Lower lobe of right lung (tissue), 2 donors: ENCODE results near the gene CDC42EP1. TPM values are rescaled to one million over a fixed set of nuclear protein-coding genes. Genes with fewer than 3 reads are reported as not detected.
A peak's percentile ranks its signal among the peaks of the same experiment; 100 is the strongest.
"Not testable (repeated sequence)": the region's sequence is repeated elsewhere in the genome, so short reads cannot be mapped to it uniquely, and the experiment has no call there.

ENCODE experiments used
- ATAC-seq, 2 donors: fragments of 200-7000 bp; cut with Tn5 transposase; one replicate each; pipeline ENCODE4 v1.9.1; 2020 to 2022; ENCODE audit warnings: mild to moderate bottlenecking in 2 of 2, moderate library complexity in 2 of 2
- DNase-seq: peaks from one replicate; pipeline ENCODE4 v3.0.0-alpha.2; 2020
- H3K27ac ChIP-seq: fragments of 200-600 bp; one replicate; pipeline ENCODE4 v1.8.0; 2022
- H3K27me3 ChIP-seq: fragments of 200-600 bp; one replicate; pipeline ENCODE4 v1.8.0; 2022; ENCODE audit warnings: low read depth
- H3K36me3 ChIP-seq: fragments of 200-600 bp; one replicate; pipeline ENCODE4 v1.8.0; 2022; ENCODE audit warnings: mild to moderate bottlenecking
- H3K4me1 ChIP-seq: fragments of 200-600 bp; one replicate; pipeline ENCODE4 v1.8.0; 2022
- H3K4me3 ChIP-seq: fragments of 200-600 bp; one replicate; pipeline ENCODE4 v1.8.0; 2022; ENCODE audit warnings: mild to moderate bottlenecking
- H3K9me3 ChIP-seq: fragments of 200-600 bp; one replicate; pipeline ENCODE4 v1.8.0; 2022
- CTCF ChIP-seq: fragments of 200-600 bp; IDR thresholded peaks from one replicate; pipeline ENCODE4 v1.8.0; 2022; ENCODE audit warnings: antibody characterized with exemption, mild to moderate bottlenecking
- intact Hi-C: fragments of 100-400 bp; cut with DNase I; formaldehyde crosslinking; loops from one replicate; pipeline ENCODE4 v1.11.0; 2022
- total RNA-seq: library from RNA; stranded (reverse); fragmentation: NEBNext Ultra II Directional; extraction: Animal tissue kit (Norgen Biotek cat#: 25700); gene quantifications from one replicate; pipeline ENCODE4 v1.2.1, GENCODE V29; 2021
- donor health status: DM: no; HTN: yes; CAD: no; lungs with severe emphysema.

The CDC42EP1 gene
- total RNA-seq, 1 donor from 2014 or later, result 46.0 TPM

GRCh38 chr22:37529652-37530345 is 30.5 kb upstream of the CDC42EP1 start:
- no peak for ATAC-seq
- no peak for DNase-seq
- intact Hi-C loops, result no loop called here
- Histone ChIP-seq H3K4me3 (no peak overlapping the region), H3K9me3 (no peaks in the 10 kb centered on the region), H3K4me1 (peaks cover 21% of the 10 kb centered on the region), H3K27ac (no peak overlapping the region), H3K27me3 (no peaks in the 10 kb centered on the region), H3K36me3 (no peaks in the 10 kb centered on the region)
- no peak for TF ChIP-seq CTCF

GRCh38 chr22:37533995-37534394 is 26.3 kb upstream of the CDC42EP1 start:
- Histone ChIP-seq H3K27me3 (no peaks in the 10 kb centered on the region), H3K4me3 (no peak overlapping the region), H3K36me3 (no peaks in the 10 kb centered on the region), H3K4me1 (peaks cover 21% of the 10 kb centered on the region), H3K9me3 (no peaks in the 10 kb centered on the region), H3K27ac (no peak overlapping the region)
- ATAC-seq (peak; percentile 49 to 71), DNase-seq (no peak)
- intact Hi-C loops, result no loop called here
- no peak for TF ChIP-seq CTCF

- Histone ChIP-seq H3K4me1 (peaks cover 25% of the 10 kb centered on the region), H3K36me3 (no peaks in the 10 kb centered on the region), H3K9me3 (no peaks in the 10 kb centered on the region), H3K27ac (no peak overlapping the region), H3K4me3 (no peak overlapping the region), H3K27me3 (no peaks in the 10 kb centered on the region)
- TF ChIP-seq CTCF, result no peak
- no peak for ATAC-seq
- no peak for DNase-seq
- intact Hi-C loops, result no loop called here
Observed at GRCh38 chr22:37534445-37534844, 25.8 kb upstream of the CDC42EP1 start.

GRCh38 chr22:37535159-37535558 is 25.1 kb upstream of the CDC42EP1 start:
- no peak for TF ChIP-seq CTCF
- Histone ChIP-seq H3K36me3 (no peaks in the 10 kb centered on the region), H3K4me3 (no peak overlapping the region), H3K4me1 (peaks cover 26% of the 10 kb centered on the region), H3K9me3 (no peaks in the 10 kb centered on the region), H3K27ac (no peak overlapping the region), H3K27me3 (no peaks in the 10 kb centered on the region)
- intact Hi-C loops, result no loop called here
- ATAC-seq (no peak), DNase-seq (no peak)

GRCh38 chr22:37538590-37539357 is 21.5 kb upstream of the CDC42EP1 start:
- no peaks in the 10 kb centered on the region for H3K9me3 ChIP-seq
- peaks cover 28% of the 10 kb centered on the region for H3K4me1 ChIP-seq
- DNase-seq (peak; percentile 95), ATAC-seq (peak; percentile 96 to 98)
- peak overlapping the region; percentile 15 for H3K4me3 ChIP-seq
- intact Hi-C loops, result no loop called here
- peak overlapping the region; percentile 29 for H3K27ac ChIP-seq
- peak; percentile 97 for TF ChIP-seq CTCF
- no peaks in the 10 kb centered on the region for H3K27me3 ChIP-seq
- no peaks in the 10 kb centered on the region for H3K36me3 ChIP-seq

- H3K9me3 ChIP-seq, DNase-seq, H3K36me3 ChIP-seq, H3K4me3 ChIP-seq, ATAC-seq, H3K27me3 ChIP-seq, H3K27ac ChIP-seq: not testable (repeated sequence)
- peaks cover 23% of the 10 kb centered on the region for H3K4me1 ChIP-seq
- intact Hi-C loops, result loop anchor here (10.0 kb wide), 1 partner anchor 55 kb away; no protein-coding TSS in a partner anchor
Observed at GRCh38 chr22:37539790-37540189, 20.5 kb upstream of the CDC42EP1 start.

GRCh38 chr22:37542416-37542815 is 17.9 kb upstream of the CDC42EP1 start:
- intact Hi-C loops, result loop anchor here (10.0 kb wide), 1 partner anchor 52 kb away; no protein-coding TSS in a partner anchor
- not testable (repeated sequence) for H3K4me3 ChIP-seq, H3K27me3 ChIP-seq, H3K36me3 ChIP-seq, DNase-seq, ATAC-seq, H3K9me3 ChIP-seq
- Histone ChIP-seq H3K27ac (peak overlapping the region; percentile 24), H3K4me1 (peaks cover 49% of the 10 kb centered on the region)
